ENCODE results near the gene PIK3R5. TPM values are rescaled to one million over a fixed set of nuclear protein-coding genes. Genes with fewer than 3 reads are reported as not detected.

The PIK3R5 gene
- total RNA-seq, 1 donor from 2014 or later = not detected

GRCh38 chr17:8922451-8922850 lies 43.1 kb downstream of the PIK3R5 start:
- DNase-seq = peak; percentile 33

- no peak for DNase-seq
These were observed 44.4 kb downstream of the PIK3R5 start for GRCh38 chr17:8921147-8921546.

- no peak for DNase-seq
These were observed 46.6 kb downstream of the PIK3R5 start for GRCh38 chr17:8918807-8919465.

- DNase-seq = no peak
These were observed 49.0 kb downstream of the PIK3R5 start for GRCh38 chr17:8916466-8916865.

GRCh38 chr17:8914554-8914953 lies 51.0 kb downstream of the PIK3R5 start:
- no peak for DNase-seq

- no peak for DNase-seq
These were observed 51.6 kb downstream of the PIK3R5 start for GRCh38 chr17:8913879-8914278.

GRCh38 chr17:8913091-8913490 lies 52.4 kb downstream of the PIK3R5 start:
- no peak for DNase-seq

- no peak for DNase-seq
These were observed 53.2 kb downstream of the PIK3R5 start for GRCh38 chr17:8912084-8912981.

- no peak for DNase-seq
These were observed 54.4 kb downstream of the PIK3R5 start for GRCh38 chr17:8910969-8911604.

- DNase-seq = no peak
These were observed 55.8 kb downstream of the PIK3R5 start for GRCh38 chr17:8909586-8910270.

- no peak for DNase-seq
These were observed 60.2 kb downstream of the PIK3R5 start for GRCh38 chr17:8905331-8905730.

GRCh38 chr17:8904686-8905085 lies 60.8 kb downstream of the PIK3R5 start:
- DNase-seq = no peak

GRCh38 chr17:8904201-8904600 lies 61.3 kb downstream of the PIK3R5 start:
- no peak for DNase-seq

- no peak for DNase-seq
These were observed 64.6 kb downstream of the PIK3R5 start for GRCh38 chr17:8900626-8901585.

- no peak for DNase-seq
These were observed 65.3 kb downstream of the PIK3R5 start for GRCh38 chr17:8900207-8900606.

- no peak for DNase-seq
These were observed 66.9 kb downstream of the PIK3R5 start for GRCh38 chr17:8898636-8899035.

GRCh38 chr17:8898126-8898525 lies 67.4 kb downstream of the PIK3R5 start:
- DNase-seq = no peak

GRCh38 chr17:8896641-8897635 lies 68.6 kb downstream of the PIK3R5 start:
- no peak for DNase-seq

- DNase-seq = no peak
These were observed 69.4 kb downstream of the PIK3R5 start for GRCh38 chr17:8896087-8896486.
